Gastrocnemius medialis (tissue), 4 donors: Measurements from ENCODE around the gene ZSCAN16.

Experiments
- POLR2A ChIP-seq, 2 donors: fragments of 450-650 bp; IDR thresholded peaks; one replicate each; pipeline ENCODE4 v1.6.1; 2017; ENCODE audit warnings: antibody characterized with exemption in 2 of 2, mild to moderate bottlenecking in 2 of 2, moderate library complexity in 2 of 2
- TF ChIP-seq, protein P1 (sequence below), 5 experiments: fragments of 450-650 bp in 3 of 5; fragments of 200-600 bp in 2 of 5; sonication (generic) in 2 of 5; IDR thresholded peaks in 4 of 5; conservative IDR thresholded peaks in 1 of 5; 1 replicate in 4 of 5; 2 replicates in 1 of 5; pipeline ENCODE4 v1.5.1; 2016 to 2019; ENCODE audit warnings: antibody characterized with exemption in 5 of 5, mild to moderate bottlenecking in 3 of 5, moderate library complexity in 3 of 5

DNA sequence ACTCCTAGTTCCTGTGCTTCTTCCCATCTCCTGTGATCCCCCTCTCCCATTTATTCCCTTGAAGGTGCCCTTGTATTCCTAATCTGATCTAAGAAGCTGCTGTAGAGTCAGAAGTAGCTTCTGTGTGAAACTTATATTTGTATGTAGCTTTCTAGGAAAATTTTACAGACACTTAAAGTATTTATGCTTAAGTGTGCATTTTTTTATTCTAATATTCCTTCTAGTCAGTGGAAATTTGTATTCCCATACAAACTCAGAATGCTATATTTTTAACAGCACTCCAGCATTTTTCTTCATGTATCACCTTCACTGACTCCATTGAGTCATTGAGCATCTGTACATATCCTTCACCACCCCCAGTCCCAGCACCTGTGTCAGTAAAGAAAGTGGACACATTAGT is 29.9 kb downstream of the ZSCAN16 start:
- TF ChIP-seq, protein P1, sequence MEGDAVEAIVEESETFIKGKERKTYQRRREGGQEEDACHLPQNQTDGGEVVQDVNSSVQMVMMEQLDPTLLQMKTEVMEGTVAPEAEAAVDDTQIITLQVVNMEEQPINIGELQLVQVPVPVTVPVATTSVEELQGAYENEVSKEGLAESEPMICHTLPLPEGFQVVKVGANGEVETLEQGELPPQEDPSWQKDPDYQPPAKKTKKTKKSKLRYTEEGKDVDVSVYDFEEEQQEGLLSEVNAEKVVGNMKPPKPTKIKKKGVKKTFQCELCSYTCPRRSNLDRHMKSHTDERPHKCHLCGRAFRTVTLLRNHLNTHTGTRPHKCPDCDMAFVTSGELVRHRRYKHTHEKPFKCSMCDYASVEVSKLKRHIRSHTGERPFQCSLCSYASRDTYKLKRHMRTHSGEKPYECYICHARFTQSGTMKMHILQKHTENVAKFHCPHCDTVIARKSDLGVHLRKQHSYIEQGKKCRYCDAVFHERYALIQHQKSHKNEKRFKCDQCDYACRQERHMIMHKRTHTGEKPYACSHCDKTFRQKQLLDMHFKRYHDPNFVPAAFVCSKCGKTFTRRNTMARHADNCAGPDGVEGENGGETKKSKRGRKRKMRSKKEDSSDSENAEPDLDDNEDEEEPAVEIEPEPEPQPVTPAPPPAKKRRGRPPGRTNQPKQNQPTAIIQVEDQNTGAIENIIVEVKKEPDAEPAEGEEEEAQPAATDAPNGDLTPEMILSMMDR (IDR thresholded peaks at IDR 0.05 in 4 of 5, conservative IDR thresholded peaks at IDR 0.05 in 1 of 5): no peak
- TF ChIP-seq POLR2A (IDR thresholded peaks at IDR 0.05): no peak
